ENCODE measurements around the gene WDFY4.

DNA sequence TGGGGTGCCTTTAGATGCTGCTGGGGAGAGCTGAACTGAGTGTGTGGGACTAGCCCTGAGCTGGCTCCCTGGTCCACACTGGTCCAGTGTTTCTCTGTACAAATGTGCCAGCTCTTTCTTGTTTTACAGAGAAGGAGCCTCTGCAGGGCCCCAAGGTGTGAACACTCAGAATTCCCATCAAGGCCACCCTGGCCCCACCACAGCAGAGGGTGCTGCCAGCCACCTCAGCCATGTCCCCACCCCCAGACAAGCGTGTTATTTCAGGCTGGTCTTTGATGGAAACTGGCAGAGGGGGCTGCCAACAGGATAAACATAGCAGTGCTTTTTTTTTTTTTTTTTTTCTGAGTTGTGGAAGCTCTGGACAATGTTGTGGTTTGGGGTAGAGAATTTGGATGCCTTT, 323.4 kb downstream of the WDFY4 start:
- no peak for TF ChIP-seq CTCF (IDR thresholded peaks at IDR 0.05; ENCODE audit: extremely low read depth in 1 of 2, insufficient read depth in 1 of 2, low read depth in 1 of 2, low read length in 2 of 2)
- TF ChIP-seq MYC (IDR thresholded peaks at IDR 0.05; ENCODE audit: low read depth, low read length): no peak
- TF ChIP-seq POLR2A (IDR thresholded peaks at IDR 0.05; ENCODE audit: low read depth, low read length): no peak
- no peak for TF ChIP-seq POLR2AphosphoS5 (IDR thresholded peaks at IDR 0.05; ENCODE audit: insufficient read depth, low read depth, low read length)
- no peak for TF ChIP-seq EZH2 (IDR thresholded peaks at IDR 0.05; ENCODE audit: borderline replicate concordance, low read depth, low read length, severe bottlenecking)
- no peak for TF ChIP-seq GATA2 (IDR thresholded peaks at IDR 0.05; ENCODE audit: insufficient read depth, insufficient read length, low read depth, low read length)
- TF ChIP-seq, protein P1, sequence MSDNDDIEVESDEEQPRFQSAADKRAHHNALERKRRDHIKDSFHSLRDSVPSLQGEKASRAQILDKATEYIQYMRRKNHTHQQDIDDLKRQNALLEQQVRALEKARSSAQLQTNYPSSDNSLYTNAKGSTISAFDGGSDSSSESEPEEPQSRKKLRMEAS (IDR thresholded peaks at IDR 0.05; ENCODE audit: insufficient read depth, insufficient read length): no peak
- TF ChIP-seq JUN (IDR thresholded peaks at IDR 0.05; ENCODE audit: borderline replicate concordance, insufficient read depth, insufficient read length, low read depth): no peak
